KOPT-K1 (cell line): ENCODE results near the gene ATP8B1.

ENCODE experiments used
- H3K27ac ChIP-seq: fragments of 200-600 bp; sonication (generic); 2 replicates; pipeline ENCODE4 v1.5.1; 2016; ENCODE audit warnings: antibody characterized with exemption, mild to moderate bottlenecking, low read depth, low read length; ENCODE audit not compliant: poor library complexity, severe bottlenecking
- H3K36me3 ChIP-seq: fragments of 200-600 bp; sonication (generic); 2 replicates; pipeline ENCODE4 v1.5.1; 2017; ENCODE audit warnings: antibody characterized with exemption, mild to moderate bottlenecking, low read length, moderate library complexity; ENCODE audit not compliant: insufficient read depth
- H3K9me3 ChIP-seq: fragments of 200-600 bp; sonication (generic); 2 replicates; pipeline ENCODE4 v1.5.1; 2017; ENCODE audit warnings: antibody characterized with exemption, low read length, mild to moderate bottlenecking; ENCODE audit not compliant: insufficient read depth, poor library complexity, severe bottlenecking

The ATP8B1 gene

GRCh38 chr18:57709335-57709734 is 93.8 kb downstream of the ATP8B1 start:
- Histone ChIP-seq H3K9me3 (peaks cover 6% of the 10 kb centered on the region), H3K36me3 (no peaks in the 10 kb centered on the region), H3K27ac (no peak overlapping the region)

- no peaks in the 10 kb centered on the region for H3K9me3 ChIP-seq
- no peaks in the 10 kb centered on the region for H3K36me3 ChIP-seq
- H3K27ac ChIP-seq = no peak overlapping the region
Observed at GRCh38 chr18:57708288-57708687, 94.8 kb downstream of the ATP8B1 start.

- no peak overlapping the region for H3K27ac ChIP-seq
- no peaks in the 10 kb centered on the region for H3K36me3 ChIP-seq
- no peaks in the 10 kb centered on the region for H3K9me3 ChIP-seq
Observed at GRCh38 chr18:57705832-57706595, 97.1 kb downstream of the ATP8B1 start.

- Histone ChIP-seq H3K27ac (no peak overlapping the region), H3K36me3 (no peaks in the 10 kb centered on the region), H3K9me3 (no peaks in the 10 kb centered on the region)
Observed at GRCh38 chr18:57705011-57705410, 98.1 kb downstream of the ATP8B1 start.

- Histone ChIP-seq H3K27ac (no peak overlapping the region), H3K36me3 (no peaks in the 10 kb centered on the region), H3K9me3 (no peaks in the 10 kb centered on the region)
Observed at GRCh38 chr18:57698571-57699276, 104.4 kb downstream of the ATP8B1 start.

- Histone ChIP-seq H3K9me3 (no peaks in the 10 kb centered on the region), H3K27ac (no peak overlapping the region), H3K36me3 (no peaks in the 10 kb centered on the region)
Observed at GRCh38 chr18:57697426-57697825, 105.7 kb downstream of the ATP8B1 start.

GRCh38 chr18:57696271-57696670 is 106.8 kb downstream of the ATP8B1 start:
- Histone ChIP-seq H3K9me3 (no peaks in the 10 kb centered on the region), H3K27ac (no peak overlapping the region), H3K36me3 (no peaks in the 10 kb centered on the region)

GRCh38 chr18:57691363-57691762 is 111.8 kb downstream of the ATP8B1 start:
- no peaks in the 10 kb centered on the region for H3K36me3 ChIP-seq
- no peaks in the 10 kb centered on the region for H3K9me3 ChIP-seq
- H3K27ac ChIP-seq = no peak overlapping the region

- Histone ChIP-seq H3K9me3 (no peaks in the 10 kb centered on the region), H3K36me3 (no peaks in the 10 kb centered on the region), H3K27ac (no peak overlapping the region)
Observed at GRCh38 chr18:57687970-57688369, 115.1 kb downstream of the ATP8B1 start.

- H3K36me3 ChIP-seq = no peaks in the 10 kb centered on the region
Observed at GRCh38 chr18:57683470-57683869, 119.6 kb downstream of the ATP8B1 start.

GRCh38 chr18:57677262-57678211 is 125.6 kb downstream of the ATP8B1 start:
- no peak overlapping the region for H3K27ac ChIP-seq
- H3K9me3 ChIP-seq = peaks cover 4% of the 10 kb centered on the region
- no peaks in the 10 kb centered on the region for H3K36me3 ChIP-seq

More at GRCh38 chr18:57683470-57683869, 119.6 kb downstream of the ATP8B1 start:
- H3K9me3 ChIP-seq = no peaks in the 10 kb centered on the region
- no peak overlapping the region for H3K27ac ChIP-seq

- Histone ChIP-seq H3K36me3 (no peaks in the 10 kb centered on the region), H3K9me3 (peaks cover 4% of the 10 kb centered on the region), H3K27ac (no peak overlapping the region)
Observed at GRCh38 chr18:57674891-57675290, 128.2 kb downstream of the ATP8B1 start.

- Histone ChIP-seq H3K27ac (no peak overlapping the region), H3K36me3 (no peaks in the 10 kb centered on the region), H3K9me3 (peaks cover 4% of the 10 kb centered on the region)
Observed at GRCh38 chr18:57670046-57670445, 133.1 kb downstream of the ATP8B1 start.

GRCh38 chr18:57668021-57668420 is 135.1 kb downstream of the ATP8B1 start:
- Histone ChIP-seq H3K9me3 (peaks cover 1% of the 10 kb centered on the region), H3K36me3 (no peaks in the 10 kb centered on the region), H3K27ac (no peak overlapping the region)
